Muscle of leg (tissue), 11 donors: ENCODE data around the gene ICAM4. TPM values are rescaled to one million over a fixed set of nuclear protein-coding genes. Genes with fewer than 3 reads are reported as not detected.

Experiments used
- DNase-seq: peaks from one replicate; pipeline ENCODE4 v3.0.0; 2013
- H3K27ac ChIP-seq: one replicate; pipeline ENCODE4 v1.5.1; 2013; ENCODE audit warnings: mild to moderate bottlenecking, low read length, control low read depth
- H3K27me3 ChIP-seq: one replicate; pipeline ENCODE4 v1.6.1; 2013; ENCODE audit warnings: low read length; ENCODE audit not compliant: control insufficient read depth, insufficient read depth
- H3K36me3 ChIP-seq: one replicate; pipeline ENCODE4 v1.6.1; 2013; ENCODE audit warnings: low read length; ENCODE audit not compliant: control insufficient read depth, insufficient read depth
- H3K4me1 ChIP-seq: one replicate; pipeline ENCODE4 v1.6.1; 2013; ENCODE audit warnings: low read length; ENCODE audit not compliant: control insufficient read depth, insufficient read depth
- H3K4me3 ChIP-seq: one replicate; pipeline ENCODE4 v1.5.1; 2013; ENCODE audit warnings: low read length, control low read depth
- H3K9me3 ChIP-seq: replicated peaks from 2 replicates; pipeline ENCODE4 v1.6.1; 2013; ENCODE audit warnings: low read depth, low read length; ENCODE audit not compliant: control insufficient read depth
- WGBS: methylation state at CpG from one replicate; pipeline ENCODE4 v1.1.5; 2013; ENCODE audit warnings: missing lambda C conversion rate; ENCODE audit not compliant: insufficient coverage; 5-methylcytosine and 5-hydroxymethylcytosine counted together
- polyA plus RNA-seq, 8 donors: library from polyadenylated mRNA; unstranded; fragments of 120-200 nt; gene quantifications; one replicate each; pipeline versions ENCODE4 v1.2.1 to v1.2.3, GENCODE V29; 2013; ENCODE audit warnings: inconsistent platforms in 1 of 8, low replicate concordance in 1 of 8; ENCODE audit not compliant: insufficient read length in 8 of 8, insufficient read depth in 1 of 8
- total RNA-seq: library from RNA; stranded (reverse); fragments of 120-200 nt; gene quantifications from one replicate; pipeline ENCODE4 v1.2.4, GENCODE V29; 2013

Gene ICAM4
- total and polyA plus RNA-seq, 9 donors: 0.35 to 1.2 (median 0.44) TPM

DNA sequence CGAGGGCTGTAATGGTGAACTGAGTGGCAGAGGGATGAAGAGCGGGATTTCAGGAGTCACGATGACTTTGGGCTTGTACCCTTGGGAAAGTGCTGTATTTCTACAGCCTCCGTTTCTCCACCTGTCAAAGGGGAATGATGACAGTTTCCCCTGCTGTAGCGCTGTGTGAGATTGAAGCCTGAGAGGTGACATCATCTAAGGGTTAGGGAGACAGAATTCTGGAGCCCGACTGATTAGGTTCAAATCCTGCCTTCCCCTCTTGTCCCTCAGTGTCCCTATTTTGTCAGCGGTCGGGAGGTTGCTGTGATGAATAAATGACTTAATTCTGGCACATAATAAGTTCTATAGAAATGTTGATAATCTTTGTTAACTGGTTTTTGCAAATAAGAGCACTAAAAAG, 34.0 kb upstream of the ICAM4 start:
- no peak for DNase-seq
- peak overlapping the region; percentile 71 for H3K4me3 ChIP-seq
- peaks cover 18% of the 10 kb centered on the region for H3K4me1 ChIP-seq
- no CpG with 5 or more reads among the region's 8 CpGs for WGBS
- no peak overlapping the region for H3K27ac ChIP-seq
- peaks cover 39% of the 10 kb centered on the region for H3K36me3 ChIP-seq
- no peaks in the 10 kb centered on the region for H3K9me3 ChIP-seq
- H3K27me3 ChIP-seq: no peaks in the 10 kb centered on the region

DNA sequence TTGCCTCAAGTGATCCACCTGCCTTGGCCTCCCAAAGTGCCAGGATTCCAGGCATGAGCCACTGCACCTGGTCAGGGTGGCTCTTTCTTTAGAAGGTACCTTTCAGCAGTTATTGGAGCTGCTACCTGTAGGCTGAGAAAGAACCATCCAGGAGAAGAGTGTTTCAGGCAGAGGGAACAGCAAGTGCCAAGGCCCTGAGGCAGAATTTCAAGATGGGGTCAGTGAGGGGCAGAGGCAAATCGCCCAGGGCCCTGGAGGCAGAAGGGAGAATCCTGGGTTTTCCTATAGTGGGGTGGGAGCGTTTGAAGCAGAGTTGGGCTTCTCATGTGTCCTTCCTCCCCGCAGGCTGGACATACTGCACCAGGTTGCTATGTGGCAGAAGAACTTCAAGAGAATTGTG, 32.5 kb upstream of the ICAM4 start:
- Histone ChIP-seq H3K4me3 (no peak overlapping the region), H3K9me3 (no peaks in the 10 kb centered on the region), H3K27me3 (no peaks in the 10 kb centered on the region), H3K4me1 (peaks cover 19% of the 10 kb centered on the region), H3K36me3 (peaks cover 53% of the 10 kb centered on the region), H3K27ac (no peak overlapping the region)
- 93% methylated on average over 3 of the region's 3 CpGs for WGBS
- no peak for DNase-seq

DNA sequence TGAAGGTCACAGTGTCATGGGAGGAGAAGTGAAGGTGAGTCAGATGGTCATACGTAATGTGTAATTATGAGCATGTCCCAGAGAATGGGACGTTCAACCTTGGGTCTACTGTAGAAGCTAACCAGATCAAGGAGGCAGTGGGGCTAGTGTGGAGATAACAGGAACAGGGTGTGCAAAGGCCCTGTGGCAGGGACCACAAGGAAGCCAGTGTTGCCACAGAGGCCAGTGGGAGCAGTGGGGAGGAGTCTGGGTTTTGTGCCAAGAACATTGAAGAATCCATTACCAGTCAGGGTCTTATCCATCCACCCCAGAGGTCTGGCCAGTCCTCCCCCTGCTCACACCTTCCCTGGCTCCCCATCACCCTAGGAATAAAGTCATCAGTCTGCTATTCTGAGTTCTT, 31.4 kb upstream of the ICAM4 start:
- 94% methylated on average over 2 of the region's 2 CpGs for WGBS
- Histone ChIP-seq H3K4me3 (no peak overlapping the region), H3K4me1 (peaks cover 15% of the 10 kb centered on the region), H3K36me3 (peaks cover 60% of the 10 kb centered on the region), H3K27ac (no peak overlapping the region), H3K9me3 (no peaks in the 10 kb centered on the region), H3K27me3 (no peaks in the 10 kb centered on the region)
- DNase-seq: no peak

DNA sequence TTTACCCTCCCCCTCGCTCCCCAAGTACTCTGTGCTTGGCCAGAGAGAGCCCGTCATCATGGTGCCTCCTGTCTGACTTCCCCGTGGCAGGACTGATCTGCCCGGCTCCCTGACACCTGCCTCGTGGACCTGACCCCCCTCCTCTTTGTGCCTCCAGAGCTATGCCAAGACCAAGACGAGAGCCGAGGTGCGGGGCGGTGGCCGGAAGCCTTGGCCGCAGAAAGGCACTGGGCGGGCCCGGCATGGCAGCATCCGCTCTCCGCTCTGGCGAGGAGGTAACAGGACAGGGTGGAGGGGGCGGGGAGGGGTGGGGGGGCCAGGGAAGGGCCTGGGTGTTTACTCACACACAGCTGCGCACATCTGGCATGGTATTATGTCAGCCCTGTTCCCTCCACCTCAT, 30.2 kb upstream of the ICAM4 start:
- no peak for DNase-seq
- no peak overlapping the region for H3K4me3 ChIP-seq
- peaks cover 60% of the 10 kb centered on the region for H3K36me3 ChIP-seq
- peaks cover 9% of the 10 kb centered on the region for H3K4me1 ChIP-seq
- no peak overlapping the region for H3K27ac ChIP-seq
- WGBS: 76% methylated on average over 5 of the region's 18 CpGs
- H3K27me3 ChIP-seq: no peaks in the 10 kb centered on the region
- H3K9me3 ChIP-seq: no peaks in the 10 kb centered on the region

DNA sequence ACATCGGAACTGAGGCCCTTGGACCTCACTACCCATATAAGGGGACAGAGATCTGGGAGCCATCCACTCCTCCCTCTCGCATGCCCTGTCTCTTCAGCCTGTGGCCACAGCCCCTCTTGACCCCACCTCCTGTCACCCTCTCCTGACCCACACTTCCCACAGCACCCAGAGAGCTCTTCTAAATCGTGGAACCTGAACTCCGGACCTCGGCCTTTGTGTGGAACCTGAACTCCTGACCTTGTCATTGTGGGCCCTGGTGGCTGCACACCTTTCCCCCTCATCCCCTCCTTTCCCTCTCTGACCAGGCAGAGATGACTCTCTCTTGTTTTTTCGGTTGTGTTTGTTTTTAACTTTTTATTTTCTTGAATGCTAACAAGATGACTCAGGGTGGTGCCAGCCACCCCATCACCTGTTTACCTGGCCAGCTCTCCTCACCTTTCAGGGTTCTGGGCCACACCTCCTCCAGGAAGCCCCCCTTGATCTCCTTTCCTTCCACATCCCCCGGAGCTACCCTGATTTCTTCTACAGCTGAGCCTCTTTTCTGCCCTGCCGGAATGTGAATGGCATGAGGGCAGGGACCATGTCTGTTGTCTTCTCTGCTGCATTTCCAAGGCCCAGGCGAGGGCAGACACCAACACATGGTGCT, 29.7 kb upstream of the ICAM4 start:
- Histone ChIP-seq H3K27me3 (no peaks in the 10 kb centered on the region), H3K27ac (no peak overlapping the region), H3K4me1 (peaks cover 9% of the 10 kb centered on the region), H3K9me3 (no peaks in the 10 kb centered on the region), H3K36me3 (peaks cover 60% of the 10 kb centered on the region), H3K4me3 (no peak overlapping the region)
- 70% methylated on average over 5 of the region's 9 CpGs for WGBS
- no peak for DNase-seq

DNA sequence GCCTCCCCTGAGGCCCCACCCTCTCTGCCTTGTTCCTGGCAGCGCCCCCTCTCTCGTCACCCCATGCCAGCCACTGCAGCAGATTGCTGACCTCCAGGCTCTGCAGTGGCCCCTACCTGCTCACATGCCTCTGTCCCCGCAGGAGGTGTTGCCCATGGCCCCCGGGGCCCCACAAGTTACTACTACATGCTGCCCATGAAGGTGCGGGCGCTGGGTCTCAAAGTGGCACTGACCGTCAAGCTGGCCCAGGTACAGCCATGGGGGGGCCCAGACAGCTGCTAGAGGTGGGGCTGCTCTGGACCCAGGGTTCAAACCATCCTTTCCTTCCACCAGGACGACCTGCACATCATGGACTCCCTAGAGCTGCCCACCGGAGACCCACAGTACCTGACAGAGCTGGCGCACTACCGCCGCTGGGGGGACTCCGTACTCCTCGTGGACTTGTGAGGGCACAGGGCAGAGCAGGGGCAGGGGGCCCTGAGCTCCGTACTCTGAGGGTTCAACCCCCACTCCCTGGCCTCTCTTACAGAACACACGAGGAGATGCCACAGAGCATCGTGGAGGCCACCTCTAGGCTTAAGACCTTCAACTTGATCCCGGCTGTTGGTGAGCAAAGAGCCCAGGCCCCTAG, 28.6 kb upstream of the ICAM4 start:
- peaks cover 60% of the 10 kb centered on the region for H3K36me3 ChIP-seq
- 91% methylated on average over 12 of the region's 18 CpGs for WGBS

DNA sequence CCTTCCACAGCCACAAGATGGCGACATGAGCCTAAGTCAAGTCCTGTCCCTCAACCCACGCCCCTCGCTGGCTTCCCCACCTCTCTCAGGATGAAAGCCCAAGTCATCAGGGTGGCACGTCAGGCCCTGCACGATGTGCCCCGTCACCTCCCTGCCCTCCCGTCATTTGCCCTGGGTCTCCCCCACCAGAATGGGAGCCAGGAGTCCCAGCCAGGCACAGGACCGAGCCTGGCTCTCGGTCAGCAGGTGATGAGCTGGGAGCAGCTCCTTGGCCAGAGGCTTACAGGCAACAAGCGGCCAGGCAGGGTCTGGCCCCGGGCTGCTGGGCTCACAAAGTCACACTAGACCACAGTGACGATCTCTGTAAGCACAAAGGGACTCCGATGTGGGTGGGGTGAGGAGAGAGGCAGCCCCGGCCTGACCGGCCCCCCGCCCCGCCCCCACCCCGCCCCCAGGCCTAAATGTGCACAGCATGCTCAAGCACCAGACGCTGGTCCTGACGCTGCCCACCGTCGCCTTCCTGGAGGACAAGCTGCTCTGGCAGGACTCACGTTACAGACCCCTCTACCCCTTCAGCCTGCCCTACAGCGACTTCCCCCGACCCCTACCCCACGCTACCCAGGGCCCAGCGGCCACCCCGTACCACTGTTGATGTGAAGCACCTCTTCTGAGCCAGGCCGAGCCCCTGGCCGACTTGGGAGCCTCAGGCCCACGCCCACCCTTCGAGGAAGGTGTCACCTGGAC, 27.4 kb upstream of the ICAM4 start:
- Histone ChIP-seq H3K27me3 (no peaks in the 10 kb centered on the region), H3K27ac (no peak overlapping the region), H3K9me3 (no peaks in the 10 kb centered on the region), H3K4me3 (no peak overlapping the region), H3K4me1 (peaks cover 2% of the 10 kb centered on the region), H3K36me3 (peaks cover 53% of the 10 kb centered on the region)
- DNase-seq: peak; percentile 89
- 54% methylated on average over 27 of the region's 32 CpGs for WGBS

More for the DNA sequence above, 28.6 kb upstream of the ICAM4 start:
- DNase-seq: no peak
- H3K4me1 ChIP-seq: peaks cover 2% of the 10 kb centered on the region
- H3K9me3 ChIP-seq: no peaks in the 10 kb centered on the region
- H3K27me3 ChIP-seq: no peaks in the 10 kb centered on the region
- no peak overlapping the region for H3K27ac ChIP-seq
- no peak overlapping the region for H3K4me3 ChIP-seq

DNA sequence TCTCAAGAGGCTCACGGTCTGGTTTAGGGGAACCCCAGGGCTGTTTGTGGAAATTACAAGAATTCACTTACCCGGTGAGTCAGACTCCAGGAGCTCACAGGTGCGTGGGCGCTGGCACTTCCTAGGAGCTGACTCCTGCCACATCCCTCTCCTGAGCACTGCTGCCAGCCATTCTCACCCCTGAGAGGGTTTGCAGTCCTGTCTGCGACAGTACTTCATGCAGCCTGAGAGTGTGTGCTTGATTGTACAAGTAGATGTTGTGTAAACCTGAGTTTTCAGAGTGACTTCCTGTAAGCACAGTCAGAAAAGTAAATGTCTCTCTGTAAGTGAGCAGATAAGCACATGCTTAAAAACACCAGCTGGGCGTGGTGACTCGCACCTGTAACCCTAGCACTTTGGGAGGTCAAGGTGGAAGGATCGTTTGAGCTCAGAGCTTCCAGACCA, 26.6 kb upstream of the ICAM4 start:
- H3K4me3 ChIP-seq: no peak overlapping the region
- H3K27ac ChIP-seq: no peak overlapping the region
- no peaks in the 10 kb centered on the region for H3K9me3 ChIP-seq
- no peaks in the 10 kb centered on the region for H3K27me3 ChIP-seq
- H3K36me3 ChIP-seq: peaks cover 45% of the 10 kb centered on the region
- WGBS: 89% methylated on average over 5 of the region's 8 CpGs
- DNase-seq: no peak
- H3K4me1 ChIP-seq: peaks cover 2% of the 10 kb centered on the region

DNA sequence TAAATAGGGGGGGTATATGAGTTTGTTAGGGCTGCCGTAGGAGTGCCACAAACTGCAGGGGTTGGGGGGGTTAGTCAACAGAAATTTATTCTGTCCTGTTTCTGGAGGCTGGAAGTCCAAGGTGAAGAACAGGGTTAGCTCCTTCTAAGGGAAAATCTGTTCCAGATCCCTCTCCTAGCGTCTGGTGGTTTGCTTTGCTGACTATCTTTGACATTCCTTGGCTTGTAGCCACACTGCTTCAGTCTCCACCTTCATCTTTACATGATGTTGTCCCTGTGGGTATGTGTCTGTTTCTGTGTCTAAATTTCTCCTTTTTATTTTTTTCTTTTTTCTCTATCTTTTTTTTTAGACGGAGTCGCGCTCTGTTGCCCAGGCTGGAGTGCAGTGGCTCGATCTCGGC, 24.0 kb upstream of the ICAM4 start:
- 40% methylated on average over 1 of the region's 7 CpGs for WGBS
- no peak overlapping the region for H3K27ac ChIP-seq
- H3K27me3 ChIP-seq: no peaks in the 10 kb centered on the region
- no peak overlapping the region for H3K4me3 ChIP-seq
- peaks cover 2% of the 10 kb centered on the region for H3K4me1 ChIP-seq
- no peak for DNase-seq
- peaks cover 21% of the 10 kb centered on the region for H3K36me3 ChIP-seq
- no peaks in the 10 kb centered on the region for H3K9me3 ChIP-seq

DNA sequence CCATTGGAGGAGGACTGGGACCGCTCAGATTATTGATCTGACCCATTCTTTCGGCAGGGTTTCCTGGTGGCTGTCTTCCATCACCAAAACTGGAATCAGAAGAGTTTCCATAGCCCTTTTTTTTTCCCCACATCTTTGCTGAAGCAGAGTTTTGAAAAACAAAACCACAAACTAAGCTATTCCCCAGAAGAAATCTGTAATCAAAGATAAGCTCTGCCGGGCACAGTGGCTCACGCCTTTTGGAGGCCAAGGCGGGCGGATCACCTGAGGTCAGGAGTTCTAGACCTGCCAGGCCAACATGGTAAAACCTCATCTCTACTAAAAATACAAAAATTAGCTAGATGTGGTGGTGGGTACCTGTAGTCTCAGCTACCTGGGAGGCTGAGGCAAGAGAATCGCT, 20.0 kb upstream of the ICAM4 start:
- WGBS: 72% methylated on average over 2 of the region's 7 CpGs
- no peaks in the 10 kb centered on the region for H3K9me3 ChIP-seq
- H3K27ac ChIP-seq: no peak overlapping the region
- peaks cover 28% of the 10 kb centered on the region for H3K27me3 ChIP-seq
- H3K36me3 ChIP-seq: no peaks in the 10 kb centered on the region
- DNase-seq: no peak
- H3K4me3 ChIP-seq: no peak overlapping the region
- H3K4me1 ChIP-seq: peaks cover 24% of the 10 kb centered on the region
